Measurements from ENCODE around the gene DDX25.
"Not testable (repeated sequence)": the region's sequence is repeated elsewhere in the genome, so short reads cannot be mapped to it uniquely, and the experiment has no call there.

DDX25 gene

DNA sequence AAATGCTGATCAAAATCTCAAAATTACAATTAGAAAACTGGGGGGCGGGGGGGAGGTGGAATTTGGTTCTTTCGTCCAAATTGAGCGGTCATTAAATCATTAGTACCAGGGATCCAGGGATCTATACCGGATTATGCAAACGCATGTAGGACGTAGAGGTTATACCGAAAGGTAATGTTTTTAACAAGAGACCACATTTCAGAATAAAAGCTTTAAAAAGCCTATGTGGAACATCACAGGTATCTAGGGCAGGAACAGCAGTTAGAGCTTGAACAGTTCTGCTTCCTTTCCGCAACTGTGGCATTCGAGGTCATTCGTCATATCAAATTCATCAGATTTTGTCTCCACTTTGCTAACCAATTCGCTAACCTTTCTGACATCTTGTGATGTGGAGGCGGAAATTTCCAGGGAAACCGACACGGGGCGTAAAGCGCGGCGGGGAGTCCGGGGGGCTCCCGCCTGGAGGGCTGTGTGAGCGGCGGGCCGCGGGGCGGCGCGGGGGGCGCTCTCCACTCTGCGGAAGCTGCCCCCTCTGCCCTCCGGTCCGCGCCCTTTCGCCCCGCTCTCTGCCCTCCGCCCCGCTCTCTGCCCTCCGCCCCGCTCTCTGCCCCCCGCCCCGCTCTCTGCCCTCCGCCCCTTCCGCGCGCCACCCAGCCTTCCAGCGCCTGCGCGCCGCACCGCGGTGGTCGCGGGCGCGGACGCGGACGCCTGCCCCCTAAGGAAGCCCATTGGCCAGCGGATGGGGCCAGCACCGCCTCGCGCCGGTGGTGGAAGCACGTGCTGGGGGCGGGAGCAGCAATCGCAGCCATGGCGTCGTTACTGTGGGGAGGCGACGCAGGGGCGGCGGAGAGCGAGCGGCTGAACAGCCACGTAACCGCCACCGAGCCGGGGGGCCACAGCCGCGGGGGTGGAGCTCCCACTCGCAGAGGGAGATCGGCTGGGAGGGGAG is at the start of gene DDX25:
DDX25 (plus strand) TSS at position 798 of the 949 bp plus-strand sequence; CDS start at position 808, 10 bp downstream.
- in situ Hi-C loops (cut with MboI; ENCODE audit: low sequenced_read_pairs) = loop anchor here (25.0 kb wide), 1 partner anchor 283 kb away; no protein-coding TSS in a partner anchor

DNA sequence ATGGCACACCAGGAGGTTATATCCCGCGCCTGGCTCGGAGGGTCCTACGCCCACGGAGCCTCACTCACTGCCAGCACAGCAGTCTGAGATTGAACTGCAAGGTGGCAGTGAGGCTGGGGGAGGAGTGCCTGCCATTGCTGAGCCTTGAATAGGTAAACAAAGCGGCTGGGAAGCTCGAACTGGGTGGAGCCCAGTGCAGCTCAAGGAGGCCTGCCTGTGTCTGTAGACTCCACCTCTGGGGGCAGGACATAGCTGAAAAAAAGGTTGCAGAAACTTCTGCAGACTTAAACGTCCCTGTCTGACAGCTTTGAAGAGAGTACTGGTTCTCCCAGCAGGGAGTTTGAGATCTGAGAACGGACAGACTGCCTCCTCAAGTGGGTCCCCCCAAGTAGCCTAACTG is 46.6 kb upstream of the DDX25 start:
- in situ Hi-C loops (cut with MboI; ENCODE audit: low sequenced_read_pairs) = not testable (repeated sequence)

DNA sequence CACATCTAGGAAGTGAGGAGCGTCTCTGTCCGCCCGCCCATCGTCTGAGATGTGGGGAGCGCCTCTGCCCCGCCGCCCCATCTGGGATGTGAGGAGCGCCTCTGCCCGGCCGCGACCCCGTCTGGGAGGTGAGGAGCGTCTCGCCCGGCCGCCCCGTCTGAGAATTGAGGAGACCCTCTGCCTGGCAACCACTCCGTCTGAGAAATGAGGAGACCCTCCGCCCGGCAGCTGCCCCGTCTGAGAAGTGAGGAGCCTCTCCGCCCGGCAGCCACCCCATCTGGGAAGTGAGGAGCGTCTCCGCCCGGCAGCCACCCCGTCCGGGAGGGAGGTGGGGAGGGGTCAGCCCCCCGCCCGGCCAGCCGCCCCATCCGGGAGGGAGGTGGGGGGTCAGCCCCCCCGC is 41.5 kb upstream of the DDX25 start:
- in situ Hi-C loops (cut with MboI; ENCODE audit: low sequenced_read_pairs) = not testable (repeated sequence)

DNA sequence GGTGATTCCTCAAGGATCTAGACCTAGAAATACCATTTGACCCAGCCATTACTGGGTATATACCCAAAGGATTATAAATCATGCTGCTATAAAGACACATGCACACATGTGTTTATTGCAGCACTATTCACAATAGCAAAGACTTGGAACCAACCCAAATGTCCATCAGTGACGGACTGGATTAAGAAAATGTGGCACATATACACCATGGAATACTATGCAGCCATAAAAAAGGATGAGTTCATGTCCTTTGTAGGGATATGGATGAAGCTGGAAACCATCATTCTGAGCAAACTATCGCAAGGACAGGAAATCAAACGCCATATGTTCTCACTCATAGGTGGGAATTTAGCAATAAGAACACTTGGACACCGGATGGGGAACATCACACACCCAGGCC is 39.0 kb upstream of the DDX25 start:
- in situ Hi-C loops (cut with MboI; ENCODE audit: low sequenced_read_pairs) = not testable (repeated sequence)

DNA sequence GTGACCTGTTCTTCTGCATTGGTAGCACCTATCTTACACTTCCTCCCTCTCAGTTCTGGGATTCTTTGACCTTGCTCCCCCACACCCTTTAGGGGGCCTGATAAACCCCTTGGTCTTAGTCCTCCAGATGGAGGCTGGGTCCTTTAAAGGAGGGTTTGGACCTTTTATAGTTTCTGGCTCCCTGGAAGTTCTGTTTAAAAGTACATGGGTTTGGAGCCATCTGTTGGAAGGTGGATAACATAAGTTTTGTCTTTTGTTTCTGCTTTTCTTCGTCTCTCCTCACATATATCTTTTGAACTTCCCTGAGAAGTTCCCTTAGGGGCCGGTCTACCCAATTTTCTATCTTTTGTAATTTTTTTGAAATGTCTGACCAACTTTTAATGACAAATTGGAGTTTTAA is 34.8 kb upstream of the DDX25 start:
- in situ Hi-C loops (cut with MboI; ENCODE audit: low sequenced_read_pairs) = no loop called here

DNA sequence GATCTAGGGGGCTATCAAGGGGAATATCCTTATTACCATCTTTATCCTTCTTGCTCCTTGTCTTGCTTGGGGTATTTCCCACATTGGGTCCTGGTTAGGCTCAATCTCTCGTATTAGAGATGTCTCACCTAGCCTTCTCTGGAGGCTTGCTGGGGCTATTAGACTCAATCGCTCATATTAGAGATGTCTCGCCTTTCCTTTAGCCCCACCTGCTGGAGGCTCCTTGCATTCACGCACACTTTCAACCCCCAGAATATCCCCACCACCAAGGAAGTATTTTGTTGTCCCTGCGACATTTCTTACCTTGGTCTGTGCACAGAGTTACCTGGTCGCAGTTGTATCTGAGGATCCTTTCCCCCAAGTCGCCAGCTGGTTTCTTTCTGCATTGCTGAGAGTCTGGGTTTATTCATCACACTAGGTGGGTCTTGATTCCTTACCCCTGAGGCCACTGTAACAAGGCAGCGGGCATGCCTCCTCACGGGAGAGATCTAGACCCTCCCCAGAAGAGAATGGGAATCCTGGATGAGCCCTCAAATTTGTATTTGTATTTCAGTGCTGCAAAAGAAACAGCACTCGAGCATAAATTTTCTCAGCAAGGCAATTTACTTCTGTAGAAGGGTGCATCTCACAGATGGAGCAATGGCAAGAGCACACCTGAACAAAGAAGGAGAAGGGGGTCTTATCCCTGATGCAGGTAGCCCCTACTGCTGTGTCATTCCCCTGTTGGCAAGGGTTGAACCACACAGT is 32.7 kb upstream of the DDX25 start:
- in situ Hi-C loops (cut with MboI; ENCODE audit: low sequenced_read_pairs) = no loop called here

DNA sequence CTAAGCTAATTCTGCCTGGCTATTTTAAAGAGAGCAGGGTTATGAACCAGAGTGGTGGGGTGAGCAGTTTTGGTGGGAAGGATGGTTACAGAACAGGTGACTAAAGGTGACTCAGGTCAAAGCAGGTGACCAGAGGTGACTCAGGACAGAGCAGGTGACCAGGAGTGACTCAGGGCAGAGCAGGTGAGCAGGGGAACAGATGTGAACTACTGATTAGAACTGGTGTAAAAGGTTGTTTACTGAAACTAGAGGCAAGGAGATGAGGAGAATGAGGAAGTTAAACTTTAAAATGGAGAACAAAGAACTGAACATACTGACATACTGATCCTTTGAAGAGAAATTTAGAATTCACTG is 32.2 kb upstream of the DDX25 start:
- in situ Hi-C loops (cut with MboI; ENCODE audit: low sequenced_read_pairs) = no loop called here

DNA sequence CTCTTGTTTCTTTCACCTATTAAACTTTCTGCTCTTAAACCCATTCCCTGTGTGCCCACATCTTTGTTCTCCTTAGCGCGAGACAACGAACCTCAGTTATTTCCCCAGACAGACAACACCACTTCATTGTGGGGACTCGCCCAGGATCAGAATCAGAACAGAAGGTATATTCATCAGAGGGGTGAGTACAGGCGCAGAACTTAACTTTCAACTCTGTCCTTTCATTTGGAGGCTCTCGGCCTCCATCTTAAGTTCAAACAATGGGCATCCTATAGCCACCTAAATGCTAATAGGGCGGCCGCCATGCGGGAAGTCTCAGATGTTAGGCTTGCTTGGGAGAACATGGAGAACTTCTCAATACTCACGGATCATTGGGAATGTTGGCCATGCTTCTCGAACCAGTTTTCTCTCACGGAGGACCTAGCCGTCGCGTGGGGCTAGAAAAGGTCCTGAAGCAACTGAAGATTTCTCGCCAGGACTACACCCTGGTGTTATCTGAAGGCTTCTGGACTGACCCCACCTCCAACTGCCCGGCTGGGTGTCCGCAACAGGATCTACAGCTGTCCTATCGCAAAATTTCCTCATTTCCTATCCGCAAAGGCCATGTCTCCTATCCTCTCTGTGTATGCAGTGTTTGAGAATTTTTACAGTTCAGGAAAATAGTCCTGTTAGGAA is 30.3 kb upstream of the DDX25 start:
- in situ Hi-C loops (cut with MboI; ENCODE audit: low sequenced_read_pairs) = no loop called here

DNA sequence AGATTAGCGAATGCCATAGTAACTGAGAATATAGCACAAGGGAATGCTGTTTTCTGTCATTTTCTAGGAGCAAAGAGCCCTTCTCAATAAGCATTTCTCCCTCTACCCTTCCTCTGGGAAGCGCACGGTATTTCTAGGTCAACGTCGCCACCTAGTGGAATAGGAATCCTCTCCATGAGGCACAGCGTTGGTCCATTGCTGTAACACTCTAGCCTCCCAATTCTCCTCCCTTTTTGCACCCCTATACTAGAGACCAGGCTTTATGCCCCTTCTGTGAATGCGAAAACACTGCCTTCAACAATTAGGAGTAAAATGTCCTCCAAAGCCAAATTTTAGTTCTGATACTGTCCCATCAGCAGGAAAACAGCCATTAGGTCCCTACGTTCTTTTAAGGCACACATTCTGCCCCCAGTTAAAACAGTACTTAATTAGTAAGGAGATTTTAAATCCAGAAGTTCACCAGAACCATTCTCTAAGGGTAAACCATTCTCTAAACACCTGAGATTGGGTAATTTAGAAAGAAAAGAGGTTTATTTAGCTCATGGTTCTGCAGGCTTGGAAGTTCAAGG is 29.7 kb upstream of the DDX25 start:
- in situ Hi-C loops (cut with MboI; ENCODE audit: low sequenced_read_pairs) = no loop called here

DNA sequence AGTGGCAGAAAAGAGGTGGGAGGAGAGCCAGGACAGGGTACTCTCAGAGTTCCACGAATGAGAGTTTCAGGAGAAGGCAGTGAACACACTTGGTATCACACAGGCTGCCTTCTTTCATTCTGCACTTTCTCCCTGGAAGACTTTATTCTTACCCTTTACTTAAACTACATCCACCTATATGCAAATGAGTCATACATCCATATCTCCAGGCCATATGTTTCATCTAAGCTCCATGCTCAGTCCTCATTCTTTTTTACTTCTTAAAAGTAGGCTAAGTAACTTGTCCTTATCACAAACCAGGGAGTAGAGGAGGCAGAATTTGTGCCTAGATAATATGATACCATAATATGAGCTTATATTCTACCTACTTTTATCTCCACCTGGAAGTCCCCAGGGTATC is 23.0 kb upstream of the DDX25 start:
- in situ Hi-C loops (cut with MboI; ENCODE audit: low sequenced_read_pairs) = no loop called here

DNA sequence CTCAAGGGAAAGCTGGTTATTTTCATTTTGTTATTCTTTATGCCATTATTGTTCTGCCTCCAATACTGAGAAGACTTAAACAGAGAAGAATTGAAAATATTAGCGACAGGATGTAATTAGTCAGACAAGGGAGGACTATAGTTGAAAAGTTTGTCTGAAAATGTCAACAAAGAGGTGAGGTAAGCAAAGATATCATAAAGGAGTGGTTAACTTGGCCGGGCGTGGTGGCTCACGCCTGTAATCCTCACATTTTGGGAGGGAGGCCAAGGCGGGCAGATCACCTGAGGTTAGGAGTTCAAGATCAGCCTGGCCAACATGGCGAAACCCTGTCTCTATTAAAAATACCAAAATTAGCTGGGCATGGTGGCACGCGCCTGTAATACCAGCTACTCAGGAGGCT is 20.9 kb upstream of the DDX25 start:
- in situ Hi-C loops (cut with MboI; ENCODE audit: low sequenced_read_pairs) = no loop called here

DNA sequence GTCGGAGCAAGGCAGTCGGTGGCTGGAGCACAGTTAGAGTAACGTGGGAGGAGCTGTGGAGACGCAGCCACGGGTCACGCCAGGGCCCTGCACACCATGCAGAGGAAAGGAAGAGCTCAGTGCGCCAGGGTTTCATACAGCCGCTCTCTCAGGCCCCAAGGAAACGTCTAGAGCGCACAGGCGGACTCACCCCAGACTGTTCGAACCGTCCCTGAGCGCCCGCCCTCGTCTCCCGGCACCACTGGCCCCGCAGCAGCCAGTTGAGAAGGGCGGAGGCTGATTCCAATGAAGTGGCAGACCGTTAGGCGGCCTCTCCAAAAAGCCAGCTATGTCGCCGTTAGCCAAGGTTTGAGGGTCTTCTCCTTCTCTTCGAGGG is 17.3 kb upstream of the DDX25 start:
- in situ Hi-C loops (cut with MboI; ENCODE audit: low sequenced_read_pairs) = no loop called here

DNA sequence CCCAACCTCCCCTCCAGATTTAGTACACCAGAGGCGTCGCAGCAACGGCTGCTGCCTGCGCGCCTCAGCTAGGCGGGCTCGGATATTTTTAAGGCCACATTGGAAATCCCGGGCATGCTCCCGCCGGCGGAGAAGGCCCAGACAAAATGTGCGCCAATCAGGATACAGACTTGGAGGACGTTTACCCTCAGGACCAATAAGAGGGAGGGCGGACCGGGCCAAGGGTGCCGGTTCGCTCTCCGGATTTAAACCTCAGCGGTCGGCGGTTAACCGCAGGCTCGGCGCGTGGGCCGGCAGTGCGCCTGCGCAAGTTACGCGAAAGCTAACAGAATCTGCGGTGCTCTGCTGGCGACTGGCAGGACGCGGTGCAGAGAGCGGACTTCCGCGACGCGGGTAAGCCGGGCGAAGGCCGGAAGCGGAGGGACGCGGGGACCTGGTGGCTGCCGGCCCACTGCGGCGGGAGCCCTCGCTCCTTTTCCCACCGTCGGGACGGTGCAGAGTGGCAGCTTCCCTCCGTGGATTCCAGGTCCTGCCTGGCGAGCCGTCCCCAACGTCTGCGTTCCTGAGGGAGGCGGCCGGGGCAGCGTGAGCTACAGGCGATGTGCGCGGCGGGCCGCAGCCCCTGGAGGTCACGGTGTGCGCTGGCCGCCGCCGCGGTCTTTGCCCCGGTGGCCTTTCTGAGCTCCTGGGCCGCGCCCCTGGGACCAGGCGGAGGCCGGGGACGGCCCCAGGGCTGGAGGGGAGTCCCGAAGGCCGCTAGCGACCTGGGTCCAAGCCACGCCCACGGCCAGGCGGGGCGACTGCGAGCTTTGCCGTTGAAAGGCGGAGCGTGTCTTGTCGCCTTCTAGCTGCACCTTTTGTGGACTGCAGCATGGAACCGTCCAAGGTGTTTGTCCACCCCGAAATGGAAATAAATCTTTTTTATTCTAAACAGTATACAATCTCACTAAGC is 16.7 kb upstream of the DDX25 start, which contains the start of gene HYLS1:
HYLS1 (plus strand) TSS at position 296 of the 952 bp plus-strand sequence. CDS start 11,701 bp downstream, outside the sequence.
- in situ Hi-C loops (cut with MboI; ENCODE audit: low sequenced_read_pairs) = no loop called here

DNA sequence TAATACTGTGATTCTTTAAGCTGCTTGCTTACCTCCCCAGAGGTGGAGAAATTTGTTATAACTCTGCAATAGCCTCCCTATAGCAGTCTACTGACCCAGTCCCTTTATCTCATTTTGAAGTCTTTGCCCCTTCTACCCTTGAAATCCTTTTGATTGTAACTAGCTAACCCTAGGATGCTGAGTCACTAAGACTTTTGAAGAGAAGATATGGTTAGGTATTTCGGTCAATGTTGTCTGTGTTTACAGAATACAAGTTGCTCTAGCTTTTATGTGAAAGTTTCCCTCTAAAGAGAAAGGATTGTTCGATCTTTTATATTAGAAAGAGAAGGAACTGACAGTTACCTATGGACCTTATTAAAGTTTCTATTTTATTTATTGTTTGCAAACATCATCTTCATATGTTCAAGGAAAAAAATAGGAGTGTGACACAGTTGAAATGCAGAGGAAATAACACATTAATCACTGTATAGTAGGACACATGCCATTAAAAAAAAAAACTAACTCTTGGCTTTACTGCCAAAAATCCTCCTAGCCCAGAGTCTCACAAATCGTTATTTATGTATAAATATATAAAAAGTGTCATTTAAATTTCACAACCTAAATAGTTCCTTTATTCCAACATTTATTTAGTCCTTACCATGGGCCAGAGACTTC is 13.7 kb upstream of the DDX25 start:
- in situ Hi-C loops (cut with MboI; ENCODE audit: low sequenced_read_pairs) = no loop called here

DNA sequence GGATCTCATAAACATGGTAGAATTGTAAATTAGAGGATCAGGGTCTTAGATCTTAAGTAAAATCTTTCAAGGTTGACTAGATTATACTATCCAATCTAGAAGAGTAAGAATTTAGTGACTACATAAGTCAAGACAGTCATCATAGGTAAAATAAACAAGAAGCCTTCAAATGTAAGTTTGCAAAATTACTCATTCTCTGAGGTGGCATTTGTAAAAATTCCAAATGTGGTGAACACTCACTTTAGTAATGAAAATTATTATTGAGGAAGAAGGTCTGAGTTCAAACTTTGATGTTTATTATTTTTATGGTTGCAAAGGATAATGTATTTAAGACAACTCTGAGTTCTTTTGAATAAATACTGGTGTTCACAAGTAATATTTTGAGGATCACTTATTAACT is 12.2 kb upstream of the DDX25 start:
- in situ Hi-C loops (cut with MboI; ENCODE audit: low sequenced_read_pairs) = no loop called here

DNA sequence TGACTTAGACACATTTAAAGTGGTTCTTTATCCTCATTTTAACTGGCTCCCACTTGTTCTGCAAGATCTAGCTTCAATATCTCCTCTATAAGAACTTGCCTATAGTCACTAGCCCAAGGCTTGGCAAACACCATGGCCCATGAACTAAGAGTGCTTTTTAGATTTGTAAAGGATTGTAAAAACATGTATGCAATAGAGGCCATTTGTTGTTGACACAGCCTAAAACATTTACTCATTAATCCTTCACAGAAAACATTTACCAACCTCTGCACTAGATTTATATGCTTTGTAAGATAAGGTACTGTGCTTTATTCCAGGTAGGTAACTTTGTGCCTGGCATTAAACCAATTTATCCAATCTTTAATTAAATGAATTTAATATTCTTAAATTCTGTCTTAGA is 11.3 kb upstream of the DDX25 start:
- in situ Hi-C loops (cut with MboI; ENCODE audit: low sequenced_read_pairs) = no loop called here

DNA sequence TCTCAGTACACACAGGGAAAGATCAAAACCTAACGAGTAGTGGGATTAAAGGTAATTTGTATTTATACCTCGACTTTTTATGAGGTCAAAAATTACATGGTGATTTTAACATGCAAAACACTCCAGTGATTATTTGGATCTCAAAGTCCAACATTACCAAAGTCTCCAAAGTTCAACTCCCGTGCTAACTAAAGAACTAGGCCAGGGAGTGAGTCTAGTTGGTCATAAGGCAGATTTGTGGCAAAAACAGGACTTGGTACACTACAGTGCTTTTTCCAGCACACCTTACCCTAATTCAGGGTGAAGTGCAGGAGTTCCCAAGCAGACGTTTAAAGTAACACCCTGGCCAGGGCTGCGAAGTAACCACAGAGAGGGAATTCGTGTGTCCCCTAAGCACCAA is 2.4 kb upstream of the DDX25 start:
- in situ Hi-C loops (cut with MboI; ENCODE audit: low sequenced_read_pairs) = loop anchor here (25.0 kb wide), 1 partner anchor 285 kb away; no protein-coding TSS in a partner anchor

DNA sequence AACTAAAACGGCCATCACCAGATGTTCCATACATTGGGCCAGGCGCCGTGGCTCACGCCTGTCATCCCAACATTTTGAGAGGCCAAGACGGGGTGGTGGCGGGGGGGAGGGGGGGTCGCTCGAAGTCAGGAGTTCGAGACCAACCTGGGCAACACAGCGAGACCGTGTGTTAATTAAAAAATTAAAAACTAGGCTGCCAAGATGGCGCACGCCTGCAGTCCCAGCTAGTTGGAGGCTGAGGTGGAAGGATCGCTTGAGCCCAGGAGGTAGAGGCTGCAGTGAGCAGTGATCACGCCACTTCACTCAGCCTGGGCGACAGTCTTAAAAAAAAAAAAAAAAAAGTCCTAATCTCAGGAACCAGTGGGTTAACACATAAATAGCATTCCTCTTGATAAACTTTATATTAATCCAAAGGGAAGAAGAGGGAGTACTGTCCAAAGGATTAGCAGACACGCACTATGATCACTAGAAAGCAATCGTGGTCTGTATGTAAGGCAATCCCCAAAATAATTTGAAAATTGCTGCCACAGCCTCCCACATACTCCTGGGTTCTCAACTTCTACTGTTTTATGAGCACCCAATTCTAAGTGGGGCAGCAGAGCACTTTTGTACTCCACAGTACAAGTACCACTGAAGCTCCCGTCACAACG is 1.9 kb upstream of the DDX25 start:
- in situ Hi-C loops (cut with MboI; ENCODE audit: low sequenced_read_pairs) = loop anchor here (25.0 kb wide), 1 partner anchor 285 kb away; no protein-coding TSS in a partner anchor
